Motor neuron (in vitro differentiated cells): Measurements from ENCODE around the gene AP3B2. TPM values are rescaled to one million over a fixed set of nuclear protein-coding genes. Genes with fewer than 3 reads are reported as not detected.

Source experiments
- ATAC-seq, 8 experiments: fragments of 200-7000 bp; cut with Tn5 transposase; replicated peaks in 6 of 8; 2 replicates each; pipeline ENCODE4 v1.8.0; 2021; ENCODE audit warnings: mild to moderate bottlenecking in 8 of 8, moderate library complexity in 8 of 8
- H3K27ac ChIP-seq, 2 donors: fragments of 250-450 bp; sonication (Bioruptor Pico); 2 replicates each; pipeline ENCODE4 v1.9.0; 2021; ENCODE audit warnings: antibody characterized with exemption in 2 of 2, mild to moderate bottlenecking in 2 of 2, moderate library complexity in 1 of 2
- H3K4me1 ChIP-seq, 2 donors: fragments of 250-450 bp; sonication (Bioruptor Pico); replicated peaks in 1 of 2; 2 replicates each; pipeline ENCODE4 v1.6.1; 2021; ENCODE audit warnings: antibody characterized with exemption in 2 of 2, mild to moderate bottlenecking in 2 of 2, moderate library complexity in 1 of 2
- H3K4me3 ChIP-seq, 5 donors: fragments of 250-450 bp; sonication (Bioruptor Pico); 2 replicates each; pipeline ENCODE4 v1.9.0; 2021; ENCODE audit warnings: antibody characterized with exemption in 5 of 5, mild to moderate bottlenecking in 5 of 5, moderate library complexity in 4 of 5
- WGBS, 10 experiments: fragments of 450-650 bp; shearing (Covaris generic); methylation state at CpG; one replicate each; pipeline ENCODE4 v1.0.0; 2022; 5-methylcytosine and 5-hydroxymethylcytosine counted together
- in situ Hi-C, 9 experiments: fragments of 400-800 bp; cut with MboI; loops; one replicate each; pipeline ENCODE4 v1.15.0; 2021; ENCODE audit warnings: low sequenced_read_pairs in 9 of 9, low pct_unique_long_range_greater_than_20kb in 2 of 9; ENCODE audit not compliant: unreplicated experiment in 9 of 9
- total RNA-seq, 8 experiments: library from RNA; unstranded; fragments of 300-600 nt; gene quantifications; 2 replicates each; pipeline versions ENCODE4 v1.2.3 to v1.2.4, GENCODE V29; 2022

The AP3B2 gene
- total RNA-seq, 8 experiments from 2014 or later: 1.2 to 41.8 (median 22.1) TPM

DNA sequence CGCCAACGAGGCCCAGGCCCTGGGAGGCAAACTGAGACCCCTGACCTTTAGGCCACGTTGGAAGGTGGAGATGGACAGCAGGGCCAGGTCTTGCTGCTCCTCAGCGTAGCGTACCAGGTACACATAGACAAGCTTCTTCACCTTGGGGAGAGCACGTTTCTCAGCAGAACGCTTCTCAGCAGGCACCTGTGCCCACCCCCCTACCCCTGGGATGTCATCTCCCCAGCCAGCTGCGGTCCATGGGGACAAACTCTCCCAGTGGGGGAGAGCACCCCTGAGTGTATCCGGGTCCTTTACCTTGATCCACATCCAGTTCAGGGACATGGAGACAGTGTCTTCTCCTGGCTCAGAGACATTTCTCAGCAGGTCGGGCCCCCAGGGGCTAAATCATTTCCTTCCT lies 21.0 kb downstream of the AP3B2 start:
- no peak overlapping the region for H3K4me3 ChIP-seq
- WGBS, 10 experiments: 0 to 100% (median 38%) methylated on average over 1 to 4 of the region's 10 CpGs; no CpG with 5 or more reads in 6 of the 10 experiments
- ATAC-seq: no peak
- H3K27ac ChIP-seq: no peak overlapping the region
- H3K4me1 ChIP-seq: no peaks in the 10 kb centered on the region
- in situ Hi-C loops: no loop called here

DNA sequence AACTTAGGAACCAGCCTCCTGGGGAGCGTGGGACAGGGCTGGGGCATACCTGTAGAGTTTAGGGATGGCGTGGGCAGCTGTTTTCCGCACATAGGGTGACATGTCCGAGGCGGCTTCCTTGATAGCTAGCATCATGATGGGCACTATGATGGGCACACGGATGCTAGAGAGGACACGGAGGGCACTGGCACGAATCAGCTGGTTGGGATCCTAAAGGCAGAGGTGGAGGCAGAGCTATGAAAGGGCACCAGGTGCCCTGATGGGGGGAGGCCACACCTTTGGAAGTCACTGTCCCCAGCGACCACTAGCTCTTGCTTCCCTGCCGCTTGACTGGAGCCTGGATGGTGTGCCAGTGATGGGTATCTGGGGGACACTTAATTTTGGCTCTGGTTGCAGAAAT lies 28.3 kb downstream of the AP3B2 start:
- in situ Hi-C loops: no loop called here
- peak overlapping the region in 2 of 5 donors; percentile 41 to 45 for H3K4me3 ChIP-seq
- H3K4me1 ChIP-seq: no peaks in the 10 kb centered on the region
- no peak overlapping the region for H3K27ac ChIP-seq
- WGBS, 10 experiments: 80 to 100% (median 89%) methylated on average over 1 to 7 of the region's 10 CpGs; no CpG with 5 or more reads in 3 of the 10 experiments
- ATAC-seq: no peak

DNA sequence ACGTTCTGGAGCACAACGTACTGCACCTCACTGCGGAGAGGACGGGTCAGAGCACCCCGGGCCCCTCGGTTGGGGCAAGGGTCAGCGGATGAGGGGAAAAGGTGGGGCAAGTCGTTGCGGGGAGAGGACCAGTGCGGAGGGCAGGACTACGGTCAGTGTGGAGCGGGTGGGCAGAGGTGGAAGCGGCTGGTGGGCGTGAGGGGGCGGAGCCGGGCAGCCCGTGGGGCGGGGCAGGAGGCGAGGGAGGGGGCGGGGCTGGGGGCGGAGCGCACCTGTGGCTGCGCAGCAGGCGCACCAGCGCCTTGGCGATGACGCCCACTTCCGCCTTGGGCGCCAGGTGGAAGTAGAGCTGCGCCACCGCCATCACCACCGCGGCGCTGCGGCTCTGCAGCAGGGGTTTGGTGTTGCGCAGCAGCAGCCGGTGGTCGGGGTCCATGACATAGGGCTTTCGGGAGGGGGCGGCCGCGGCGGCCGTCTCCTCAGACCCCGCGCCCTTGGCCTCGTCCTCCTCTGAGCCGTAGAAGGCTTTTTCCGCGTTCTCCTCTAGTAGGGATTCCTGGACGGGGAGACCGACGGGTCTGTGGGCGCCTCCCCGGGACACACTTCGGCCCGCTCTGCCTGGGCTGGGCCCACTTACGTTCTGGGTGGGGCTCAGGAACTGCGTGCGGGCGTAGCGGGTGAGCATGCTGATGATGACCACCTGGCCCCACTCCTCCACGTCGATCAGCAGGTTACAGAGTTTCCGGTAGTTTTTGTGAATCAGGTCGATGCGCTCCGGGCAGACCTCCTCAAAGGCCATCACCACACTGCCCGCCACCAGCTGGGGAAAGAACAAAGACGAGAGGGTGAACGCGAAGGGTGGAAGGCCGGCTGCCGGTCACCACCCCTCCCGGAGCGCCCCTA lies 29.2 kb downstream of the AP3B2 start:
- ATAC-seq: peak in 7 of 8 experiments; percentile 49 to 93 (median 90)
- 4 to 13% (median 10%) methylated on average over 2 to 11 of the region's 76 CpGs; no CpG with 5 or more reads in 7 of the 10 experiments for WGBS, 10 experiments
- in situ Hi-C loops: no loop called here
- Histone ChIP-seq H3K4me1 (no peaks in the 10 kb centered on the region), H3K27ac (peak overlapping the region in 1 of 2 donors; percentile 73), H3K4me3 (peak overlapping the region; percentile 24 to 45 (median 35))

DNA sequence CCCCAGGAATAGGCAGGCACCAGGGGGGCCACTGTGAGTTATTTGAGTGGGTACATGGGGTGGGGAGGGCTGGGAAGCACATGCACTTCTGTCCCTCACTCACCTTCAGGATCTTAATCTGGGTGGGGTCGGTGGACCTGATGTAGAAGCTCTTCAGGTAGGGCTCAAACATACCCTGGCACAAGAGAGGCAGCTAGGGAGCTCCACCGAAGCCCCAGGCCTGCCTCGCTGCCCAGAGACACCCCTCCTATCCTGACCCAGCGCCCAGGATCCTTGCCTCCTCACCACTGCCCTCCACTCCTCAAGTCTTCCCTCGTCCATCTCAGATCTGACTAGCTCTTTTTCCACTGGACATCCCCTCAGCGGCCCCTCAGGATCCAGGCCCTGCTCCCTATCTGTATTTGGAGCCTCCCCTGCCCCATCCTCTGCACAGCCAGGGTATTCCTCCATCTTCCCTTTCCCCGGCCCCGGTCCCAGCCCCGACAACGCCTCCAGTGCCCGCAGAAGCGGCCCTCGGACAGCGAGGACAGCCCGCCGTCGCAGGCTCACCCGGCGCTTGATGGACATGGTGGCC lies 30.0 kb downstream of the AP3B2 start:
- Histone ChIP-seq H3K4me3 (peak overlapping the region in 4 of 5 donors; percentile 32 to 45 (median 38)), H3K4me1 (no peaks in the 10 kb centered on the region), H3K27ac (no peak overlapping the region)
- WGBS, 10 experiments: 0 to 100% (median 63%) methylated on average over 1 to 5 of the region's 19 CpGs; no CpG with 5 or more reads in 4 of the 10 experiments
- in situ Hi-C loops: no loop called here
- ATAC-seq: peak in 1 of 8 experiments; percentile 3

DNA sequence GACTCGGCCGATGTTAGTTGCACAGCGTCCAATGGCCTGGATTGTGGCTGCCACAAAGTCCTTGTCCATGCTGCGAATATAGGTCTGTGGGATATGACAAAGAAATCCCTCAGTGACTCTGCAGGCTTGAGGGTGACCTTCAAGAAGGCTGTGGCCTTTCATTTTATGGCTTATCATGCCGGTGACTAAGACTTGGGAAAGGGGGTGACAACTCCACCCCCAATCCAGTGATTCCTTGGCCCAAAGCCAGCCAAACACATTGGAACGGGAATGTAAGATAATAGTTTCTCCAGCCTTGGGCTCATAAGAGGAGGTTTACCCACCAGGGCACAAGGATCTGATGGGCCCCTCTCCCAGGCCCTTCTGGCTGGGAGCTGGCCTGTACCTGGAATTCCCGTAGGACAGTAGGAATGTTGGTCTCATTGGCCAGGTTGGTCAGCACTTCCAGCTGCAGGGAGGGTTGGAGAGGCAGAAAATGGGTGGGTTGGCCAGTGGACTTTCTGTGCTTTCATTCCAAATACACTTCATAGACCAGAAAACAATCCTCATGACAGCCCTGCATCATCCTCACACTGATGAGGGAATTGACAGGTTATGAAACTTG lies 31.9 kb downstream of the AP3B2 start:
- H3K27ac ChIP-seq: no peak overlapping the region
- 41 to 94% (median 73%) methylated on average over 1 to 7 of the region's 7 CpGs; no CpG with 5 or more reads in 4 of the 10 experiments for WGBS, 10 experiments
- in situ Hi-C loops: no loop called here

DNA sequence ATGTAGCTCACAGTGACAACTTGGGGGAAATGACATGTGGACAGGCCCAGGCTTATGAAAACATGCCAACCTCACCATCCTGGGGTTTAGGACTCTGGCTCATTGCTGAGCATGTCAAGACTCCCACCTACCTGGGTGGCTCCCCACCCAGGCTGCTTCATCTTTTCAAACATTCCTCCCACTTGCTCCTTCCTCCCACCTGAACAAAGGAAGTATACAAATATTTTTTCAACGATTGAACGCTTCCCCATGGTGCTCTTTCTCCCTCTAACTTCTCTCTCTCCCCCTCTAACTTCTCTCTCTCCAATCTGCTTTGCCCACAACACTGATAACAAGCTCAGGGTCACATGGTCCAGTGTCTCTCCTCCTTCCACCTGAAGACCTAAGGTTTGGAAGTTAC lies 34.8 kb downstream of the AP3B2 start:
- Histone ChIP-seq H3K4me1 (no peaks in the 10 kb centered on the region), H3K4me3 (no peak overlapping the region), H3K27ac (no peak overlapping the region)
- no peak for ATAC-seq
- 0 to 88% (median 50%) methylated on average over 1 to 2 of the region's 2 CpGs; no CpG with 5 or more reads in 2 of the 10 experiments for WGBS, 10 experiments
- in situ Hi-C loops: no loop called here

More for the DNA sequence above, 31.9 kb downstream of the AP3B2 start:
- Histone ChIP-seq H3K4me1 (no peaks in the 10 kb centered on the region), H3K4me3 (no peak overlapping the region)
- ATAC-seq: no peak

DNA sequence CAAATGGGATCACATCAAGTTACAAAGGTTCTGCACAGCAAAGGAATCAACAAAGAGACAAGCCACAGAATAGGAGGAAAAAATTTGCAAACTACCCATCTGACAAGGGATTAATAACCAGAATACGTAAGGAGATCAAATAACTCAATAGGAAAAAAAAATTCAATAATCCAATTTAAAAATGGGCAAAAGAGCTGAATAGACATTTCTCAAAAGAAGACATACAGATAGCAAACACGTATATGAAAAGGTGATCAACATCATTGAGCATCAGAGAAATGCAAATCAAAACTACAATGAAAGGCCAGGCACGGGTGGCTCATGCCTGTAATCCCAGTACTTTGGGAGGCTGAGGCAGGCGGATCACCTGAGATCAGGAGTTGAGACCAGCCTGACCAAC lies 39.0 kb downstream of the AP3B2 start:
- in situ Hi-C loops: no loop called here
- ATAC-seq: no peak

DNA sequence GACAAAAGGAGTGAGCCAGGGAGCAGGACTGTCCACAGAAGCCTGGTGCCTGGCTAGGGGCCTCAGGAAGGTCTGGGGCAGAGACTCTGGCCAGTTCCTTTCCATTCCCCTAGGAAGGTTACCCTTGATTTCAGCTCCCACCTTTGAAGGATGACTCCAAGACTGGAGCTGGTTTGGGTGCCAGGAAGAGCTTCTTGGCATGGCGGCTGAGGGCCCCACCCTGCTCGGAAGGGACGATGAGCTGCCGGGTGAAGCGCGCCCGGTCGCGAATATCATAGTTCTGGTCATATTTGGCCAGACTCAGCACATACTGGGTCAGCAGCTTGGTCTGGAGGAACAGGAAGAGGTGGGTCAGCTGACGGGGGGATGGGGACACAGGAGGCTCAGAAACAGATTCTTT lies 43.1 kb downstream of the AP3B2 start:
- Histone ChIP-seq H3K4me3 (no peak overlapping the region), H3K27ac (no peak overlapping the region), H3K4me1 (no peaks in the 10 kb centered on the region)
- 80% methylated on average over 1 of the region's 10 CpGs; no CpG with 5 or more reads in 9 of the 10 experiments for WGBS, 10 experiments
- ATAC-seq: no peak
- in situ Hi-C loops: no loop called here

More for the DNA sequence above, 39.0 kb downstream of the AP3B2 start:
- no peak overlapping the region for H3K4me3 ChIP-seq
- H3K4me1 ChIP-seq: no peaks in the 10 kb centered on the region
- H3K27ac ChIP-seq: no peak overlapping the region
- 46 to 94% (median 79%) methylated on average over 2 to 4 of the region's 4 CpGs for WGBS, 10 experiments

DNA sequence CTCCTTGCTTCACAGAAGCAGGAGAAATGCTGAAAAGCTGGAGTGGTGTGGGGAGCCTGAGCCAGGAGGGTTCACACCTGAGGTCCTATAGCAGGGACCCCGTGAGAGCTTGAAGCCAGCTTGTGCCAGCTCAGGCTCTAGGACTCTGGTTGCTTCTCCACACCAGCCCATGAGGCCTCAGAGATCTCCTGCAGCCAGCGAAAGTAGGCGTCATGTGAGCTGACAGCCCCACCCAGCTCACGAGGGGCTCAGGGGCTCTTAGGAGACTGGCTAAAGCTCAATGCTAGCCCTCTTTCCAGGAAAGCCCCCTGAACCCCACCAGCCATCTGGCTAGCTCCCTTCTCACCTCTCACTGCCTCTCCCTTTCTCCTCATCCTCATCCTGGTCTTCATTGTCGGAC lies 45.7 kb downstream of the AP3B2 start:
- Histone ChIP-seq H3K4me1 (no peaks in the 10 kb centered on the region), H3K4me3 (no peak overlapping the region), H3K27ac (no peak overlapping the region)
- in situ Hi-C loops: no loop called here
- ATAC-seq: no peak
- WGBS, 10 experiments: 33 to 100% (median 80%) methylated on average over 1 to 2 of the region's 5 CpGs; no CpG with 5 or more reads in 5 of the 10 experiments

DNA sequence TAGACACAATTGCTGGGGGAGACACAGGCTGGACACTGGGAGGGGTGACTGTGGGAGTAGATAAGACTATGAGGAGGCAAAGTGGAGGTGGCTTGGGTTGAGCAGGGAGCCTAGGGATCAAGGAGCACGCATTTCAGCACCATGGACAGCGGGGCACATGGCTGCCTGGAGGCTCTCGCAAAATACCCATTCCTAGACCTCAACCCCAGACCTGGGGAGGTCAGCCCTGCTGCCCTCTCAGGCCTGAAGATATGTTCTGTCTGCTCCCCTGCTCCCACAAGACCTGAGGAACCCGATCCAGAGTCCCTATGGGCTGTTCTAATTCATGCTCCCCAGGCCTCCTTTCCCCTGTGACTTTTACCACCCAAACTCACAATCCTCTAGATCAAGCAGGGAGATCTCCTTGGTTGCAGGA lies 46.5 kb downstream of the AP3B2 start:
- no peak overlapping the region for H3K27ac ChIP-seq
- WGBS, 10 experiments: 14% methylated on average over 1 of the region's 4 CpGs; no CpG with 5 or more reads in 9 of the 10 experiments
- no peaks in the 10 kb centered on the region for H3K4me1 ChIP-seq
- peak in 4 of 8 experiments; percentile 26 to 86 (median 64) for ATAC-seq
- no peak overlapping the region for H3K4me3 ChIP-seq
- in situ Hi-C loops: no loop called here

DNA sequence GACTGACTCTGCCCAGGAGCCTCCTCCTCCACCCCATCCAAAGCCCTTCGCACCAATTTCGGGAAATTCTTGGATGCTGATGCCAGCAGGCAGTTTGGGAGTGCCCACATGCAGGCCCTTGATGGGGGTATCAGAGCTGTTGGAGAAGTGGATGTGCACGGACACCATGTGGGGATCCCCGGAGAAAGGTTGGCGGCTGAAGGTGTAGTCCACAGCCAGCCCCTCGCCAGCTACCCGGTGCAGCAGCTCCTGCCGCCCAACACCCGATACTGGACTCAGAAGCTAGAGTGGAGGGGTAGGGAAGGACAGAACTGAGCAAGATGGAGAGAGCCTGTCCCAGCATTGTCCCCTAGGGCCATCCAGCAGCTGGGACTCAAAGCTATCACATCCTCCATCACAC lies 47.0 kb downstream of the AP3B2 start:
- Histone ChIP-seq H3K4me3 (no peak overlapping the region), H3K27ac (no peak overlapping the region), H3K4me1 (no peaks in the 10 kb centered on the region)
- WGBS, 10 experiments: 0 to 73% (median 18%) methylated on average over 1 to 6 of the region's 9 CpGs; no CpG with 5 or more reads in 7 of the 10 experiments
- in situ Hi-C loops: no loop called here
- ATAC-seq: no peak

DNA sequence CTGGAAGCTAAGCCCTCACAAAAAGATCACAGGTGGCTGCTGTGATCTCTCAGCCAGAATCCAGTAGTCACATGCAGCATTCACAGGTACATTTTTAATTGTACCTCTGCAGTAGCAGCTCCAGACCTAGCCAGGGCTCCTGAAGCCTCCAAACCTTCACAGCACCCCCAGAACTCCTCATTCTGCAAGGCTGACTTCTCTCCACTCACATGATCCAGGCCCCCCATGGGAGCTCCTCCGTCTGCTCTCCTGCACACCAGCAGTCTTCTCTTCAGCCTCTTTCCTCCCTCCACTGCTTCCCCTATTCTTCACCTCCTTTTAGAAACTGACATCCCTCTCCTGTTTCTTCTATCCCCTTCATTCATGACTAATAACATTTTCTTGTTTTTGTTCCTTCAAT lies 49.3 kb downstream of the AP3B2 start:
- Histone ChIP-seq H3K27ac (no peak overlapping the region), H3K4me1 (no peaks in the 10 kb centered on the region), H3K4me3 (no peak overlapping the region)
- no peak for ATAC-seq
- WGBS, 10 experiments: 0 to 75% (median 58%) methylated on average over 1 of the region's 1 CpG; no CpG with 5 or more reads in 3 of the 10 experiments
- in situ Hi-C loops: no loop called here
